IPS-20b (cell line): Measurements from ENCODE around the gene GLIS1.

Source experiments
- H3K27ac ChIP-seq: one replicate; pipeline ENCODE4 v1.5.1; 2013; ENCODE audit warnings: low read length
- H3K27me3 ChIP-seq: 2 replicates; pipeline ENCODE4 v1.6.1; 2013; ENCODE audit warnings: mild to moderate bottlenecking, low read length, inconsistent platforms; ENCODE audit not compliant: insufficient read depth
- H3K36me3 ChIP-seq: 2 replicates; pipeline ENCODE4 v1.6.1; 2013; ENCODE audit warnings: low read depth, mild to moderate bottlenecking, inconsistent platforms, low read length, moderate library complexity; ENCODE audit not compliant: insufficient read depth
- H3K4me1 ChIP-seq: 2 replicates; pipeline ENCODE4 v1.6.1; 2013; ENCODE audit warnings: mild to moderate bottlenecking, control low read depth, inconsistent platforms, low read length, moderate library complexity; ENCODE audit not compliant: insufficient read depth
- H3K4me3 ChIP-seq: 2 replicates; pipeline ENCODE4 v1.5.1; 2013; ENCODE audit warnings: mild to moderate bottlenecking, low read length, inconsistent platforms
- H3K9ac ChIP-seq: 2 replicates; pipeline ENCODE4 v1.6.1; 2013; ENCODE audit warnings: low read depth, mild to moderate bottlenecking, inconsistent platforms, low read length, moderate library complexity
- H3K9me3 ChIP-seq: 2 replicates; pipeline ENCODE4 v1.6.1; 2013; ENCODE audit warnings: mild to moderate bottlenecking, low read depth, low read length, inconsistent platforms; ENCODE audit not compliant: insufficient read depth

GLIS1 gene

GRCh38 chr1:53615101-53615500 is 123.9 kb downstream of the GLIS1 start:
- Histone ChIP-seq H3K27me3 (no peaks in the 10 kb centered on the region), H3K4me3 (no peak overlapping the region), H3K9me3 (peaks cover 17% of the 10 kb centered on the region), H3K9ac (no peak overlapping the region), H3K27ac (no peak overlapping the region), H3K36me3 (no peaks in the 10 kb centered on the region), H3K4me1 (no peaks in the 10 kb centered on the region)

- Histone ChIP-seq H3K36me3 (no peaks in the 10 kb centered on the region), H3K4me1 (no peaks in the 10 kb centered on the region), H3K9me3 (peaks cover 23% of the 10 kb centered on the region), H3K27me3 (no peaks in the 10 kb centered on the region), H3K27ac (no peak overlapping the region), H3K9ac (no peak overlapping the region), H3K4me3 (no peak overlapping the region)
Observed at GRCh38 chr1:53614231-53615021, 124.5 kb downstream of the GLIS1 start.

- Histone ChIP-seq H3K4me1 (no peaks in the 10 kb centered on the region; the same call in 1 of the 2 replicates), H3K27ac (no peak overlapping the region), H3K36me3 (no peaks in the 10 kb centered on the region), H3K9me3 (peaks cover 23% of the 10 kb centered on the region), H3K27me3 (peaks cover 12% of the 10 kb centered on the region), H3K4me3 (no peak overlapping the region), H3K9ac (no peak overlapping the region)
Observed at GRCh38 chr1:53608676-53609075, 130.3 kb downstream of the GLIS1 start.

GRCh38 chr1:53608071-53608470 is 130.9 kb downstream of the GLIS1 start:
- Histone ChIP-seq H3K27ac (no peak overlapping the region), H3K27me3 (peaks cover 12% of the 10 kb centered on the region), H3K36me3 (no peaks in the 10 kb centered on the region), H3K4me3 (no peak overlapping the region), H3K4me1 (no peaks in the 10 kb centered on the region; the same call in 1 of the 2 replicates), H3K9ac (no peak overlapping the region), H3K9me3 (peaks cover 23% of the 10 kb centered on the region)

- no peaks in the 10 kb centered on the region; the same call in 1 of the 2 replicates for H3K4me1 ChIP-seq
- H3K36me3 ChIP-seq = no peaks in the 10 kb centered on the region
- H3K27ac ChIP-seq = no peak overlapping the region
- H3K4me3 ChIP-seq = no peak overlapping the region
- H3K27me3 ChIP-seq = peaks cover 12% of the 10 kb centered on the region
- H3K9ac ChIP-seq = no peak overlapping the region
- peaks cover 21% of the 10 kb centered on the region for H3K9me3 ChIP-seq
Observed at GRCh38 chr1:53606651-53607051, 132.3 kb downstream of the GLIS1 start.

- H3K9me3 ChIP-seq = peaks cover 16% of the 10 kb centered on the region
- no peaks in the 10 kb centered on the region; the same call in 1 of the 2 replicates for H3K4me1 ChIP-seq
- H3K4me3 ChIP-seq = no peak overlapping the region
- H3K27ac ChIP-seq = no peak overlapping the region
- H3K36me3 ChIP-seq = no peaks in the 10 kb centered on the region
- peaks cover 12% of the 10 kb centered on the region for H3K27me3 ChIP-seq
- no peak overlapping the region for H3K9ac ChIP-seq
Observed at GRCh38 chr1:53606197-53606596, 132.8 kb downstream of the GLIS1 start.

GRCh38 chr1:53605181-53605580 is 133.8 kb downstream of the GLIS1 start:
- Histone ChIP-seq H3K9ac (no peak overlapping the region), H3K4me1 (no peaks in the 10 kb centered on the region; the same call in 1 of the 2 replicates), H3K4me3 (no peak overlapping the region), H3K36me3 (no peaks in the 10 kb centered on the region), H3K27me3 (peaks cover 12% of the 10 kb centered on the region), H3K27ac (no peak overlapping the region), H3K9me3 (peaks cover 7% of the 10 kb centered on the region; the same call in 1 of the 2 replicates)

GRCh38 chr1:53604291-53604919 is 134.6 kb downstream of the GLIS1 start:
- Histone ChIP-seq H3K4me3 (no peak overlapping the region), H3K9ac (no peak overlapping the region), H3K4me1 (no peaks in the 10 kb centered on the region; the same call in 1 of the 2 replicates), H3K9me3 (no peaks in the 10 kb centered on the region), H3K36me3 (no peaks in the 10 kb centered on the region), H3K27ac (no peak overlapping the region), H3K27me3 (peaks cover 12% of the 10 kb centered on the region)

GRCh38 chr1:53603431-53603830 is 135.5 kb downstream of the GLIS1 start:
- H3K9ac ChIP-seq = no peak overlapping the region
- H3K4me1 ChIP-seq = no peaks in the 10 kb centered on the region; the same call in 1 of the 2 replicates
- H3K27ac ChIP-seq = no peak overlapping the region
- H3K4me3 ChIP-seq = no peak overlapping the region
- H3K27me3 ChIP-seq = peaks cover 12% of the 10 kb centered on the region
- H3K9me3 ChIP-seq = no peaks in the 10 kb centered on the region
- H3K36me3 ChIP-seq = no peaks in the 10 kb centered on the region

GRCh38 chr1:53601867-53602775 is 136.8 kb downstream of the GLIS1 start:
- Histone ChIP-seq H3K4me1 (no peaks in the 10 kb centered on the region; the same call in 1 of the 2 replicates), H3K4me3 (no peak overlapping the region), H3K27me3 (peaks cover 12% of the 10 kb centered on the region), H3K9me3 (no peaks in the 10 kb centered on the region), H3K9ac (no peak overlapping the region), H3K27ac (no peak overlapping the region), H3K36me3 (no peaks in the 10 kb centered on the region)

- Histone ChIP-seq H3K4me3 (no peak overlapping the region), H3K9ac (no peak overlapping the region), H3K27ac (no peak overlapping the region), H3K9me3 (no peaks in the 10 kb centered on the region), H3K36me3 (no peaks in the 10 kb centered on the region), H3K27me3 (peaks cover 10% of the 10 kb centered on the region), H3K4me1 (no peaks in the 10 kb centered on the region)
Observed at GRCh38 chr1:53601031-53601745, 137.8 kb downstream of the GLIS1 start.
